ENCODE measurements around the gene NFIB. TPM values are rescaled to one million over a fixed set of nuclear protein-coding genes. Genes with fewer than 3 reads are reported as not detected.

The NFIB gene
- total RNA-seq, 1 donor from 2014 or later, result 9.4 TPM

DNA sequence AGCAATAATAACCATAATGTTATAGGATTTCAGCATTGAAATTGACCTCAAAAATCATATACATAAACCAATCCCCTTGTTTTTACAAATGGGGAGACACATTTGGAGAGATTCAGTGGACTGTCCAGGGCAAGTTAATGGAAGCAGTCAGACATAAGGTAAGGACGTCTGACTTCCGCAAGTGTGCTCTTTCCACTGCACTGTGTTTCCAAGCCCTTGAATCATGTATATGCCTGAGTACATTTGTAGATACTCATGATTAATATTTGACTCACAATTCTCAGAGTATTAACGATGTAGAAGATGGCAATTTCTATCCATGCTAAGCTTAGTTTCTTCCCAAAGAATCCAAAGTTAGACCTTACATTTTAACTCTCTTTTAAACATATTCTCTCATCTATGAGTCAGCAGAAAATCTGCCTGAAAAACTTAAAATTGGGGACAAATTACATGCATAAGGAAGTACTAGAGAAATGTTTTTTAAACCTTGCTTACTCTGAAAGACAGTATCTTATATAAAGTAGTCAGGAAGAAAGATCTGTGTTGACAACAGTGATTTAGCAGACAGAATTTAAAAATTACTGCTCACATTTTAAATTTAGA, 165.3 kb downstream of the NFIB start:
- no peak overlapping the region for H2AFZ ChIP-seq (ENCODE audit: low read depth, low read length)
- H3K4me3 Mint-ChIP-seq (ENCODE audit: unreplicated experiment), result no peak overlapping the region
- H3K4me1 ChIP-seq (ENCODE audit: insufficient read depth, low read length), result no peaks in the 10 kb centered on the region
- H3K9me3 Mint-ChIP-seq (ENCODE audit: unreplicated experiment), result no peaks in the 10 kb centered on the region
- H3K9ac ChIP-seq (ENCODE audit: low read length), result no peak overlapping the region
- DNase-seq (ENCODE audit: low read depth) (no peak), FAIRE-seq (no peak)
- peaks cover 6% of the 10 kb centered on the region for H4K20me1 ChIP-seq (ENCODE audit: insufficient read depth, low read length)
- H3K4me2 ChIP-seq (ENCODE audit: low read length), result no peak overlapping the region
- H3K36me3 Mint-ChIP-seq (ENCODE audit: low read depth, unreplicated experiment), result no peaks in the 10 kb centered on the region
- no peaks in the 10 kb centered on the region for H3K27me3 ChIP-seq (ENCODE audit: insufficient read depth, low read length)
- H3K4me1 Mint-ChIP-seq (ENCODE audit: low read depth, unreplicated experiment), result no peaks in the 10 kb centered on the region
- no peak overlapping the region for H3K4me3 ChIP-seq (ENCODE audit: insufficient read depth, low read depth, low read length)
- H3K79me2 ChIP-seq (ENCODE audit: insufficient read depth, low read length), result peaks cover 7% of the 10 kb centered on the region
- no peaks in the 10 kb centered on the region for H3K9me3 ChIP-seq (ENCODE audit: insufficient read depth, low read depth, low read length)
- H3K27me3 Mint-ChIP-seq (ENCODE audit: low read depth, unreplicated experiment), result no peaks in the 10 kb centered on the region
- no peaks in the 10 kb centered on the region for H3K36me3 ChIP-seq (ENCODE audit: insufficient read depth, low read length)
- no peak for TF ChIP-seq EZH2 (IDR thresholded peaks at IDR 0.05; ENCODE audit: insufficient read depth, low read length)
- TF ChIP-seq, protein P1, sequence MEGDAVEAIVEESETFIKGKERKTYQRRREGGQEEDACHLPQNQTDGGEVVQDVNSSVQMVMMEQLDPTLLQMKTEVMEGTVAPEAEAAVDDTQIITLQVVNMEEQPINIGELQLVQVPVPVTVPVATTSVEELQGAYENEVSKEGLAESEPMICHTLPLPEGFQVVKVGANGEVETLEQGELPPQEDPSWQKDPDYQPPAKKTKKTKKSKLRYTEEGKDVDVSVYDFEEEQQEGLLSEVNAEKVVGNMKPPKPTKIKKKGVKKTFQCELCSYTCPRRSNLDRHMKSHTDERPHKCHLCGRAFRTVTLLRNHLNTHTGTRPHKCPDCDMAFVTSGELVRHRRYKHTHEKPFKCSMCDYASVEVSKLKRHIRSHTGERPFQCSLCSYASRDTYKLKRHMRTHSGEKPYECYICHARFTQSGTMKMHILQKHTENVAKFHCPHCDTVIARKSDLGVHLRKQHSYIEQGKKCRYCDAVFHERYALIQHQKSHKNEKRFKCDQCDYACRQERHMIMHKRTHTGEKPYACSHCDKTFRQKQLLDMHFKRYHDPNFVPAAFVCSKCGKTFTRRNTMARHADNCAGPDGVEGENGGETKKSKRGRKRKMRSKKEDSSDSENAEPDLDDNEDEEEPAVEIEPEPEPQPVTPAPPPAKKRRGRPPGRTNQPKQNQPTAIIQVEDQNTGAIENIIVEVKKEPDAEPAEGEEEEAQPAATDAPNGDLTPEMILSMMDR (IDR thresholded peaks at IDR 0.05; ENCODE audit: insufficient read depth, low read depth, low read length), result no peak
- no peak overlapping the region for H3K27ac Mint-ChIP-seq (ENCODE audit: unreplicated experiment)
- H3K27ac ChIP-seq (ENCODE audit: low read depth, low read length), result no peak overlapping the region

DNA sequence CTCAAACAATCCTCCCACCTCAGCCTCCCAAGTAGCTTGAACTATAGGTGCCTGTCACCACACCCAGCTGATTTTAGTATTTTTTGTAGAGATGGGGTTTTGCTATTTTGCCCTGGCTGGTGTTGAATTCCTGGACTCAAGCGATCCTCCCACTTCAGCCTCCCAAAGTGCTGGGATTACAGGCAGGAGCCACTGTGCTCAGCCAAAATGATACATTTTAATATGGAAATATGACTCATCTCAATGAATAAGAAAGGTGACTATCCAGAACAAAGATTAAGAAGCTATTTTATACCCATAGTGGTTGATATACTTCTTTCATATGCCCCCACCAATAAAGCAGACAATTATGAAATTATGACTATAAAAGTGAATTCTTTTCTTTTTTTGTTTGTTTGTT, 166.2 kb downstream of the NFIB start:
- Mint-ChIP-seq H3K9me3 (ENCODE audit: unreplicated experiment) (no peaks in the 10 kb centered on the region), H3K36me3 (ENCODE audit: low read depth, unreplicated experiment) (no peaks in the 10 kb centered on the region), H3K4me3 (ENCODE audit: unreplicated experiment) (no peak overlapping the region), H3K27me3 (ENCODE audit: low read depth, unreplicated experiment) (no peaks in the 10 kb centered on the region), H3K4me1 (ENCODE audit: low read depth, unreplicated experiment) (no peaks in the 10 kb centered on the region), H3K27ac (ENCODE audit: unreplicated experiment) (no peak overlapping the region)
- no peaks in the 10 kb centered on the region for H3K9me3 ChIP-seq (ENCODE audit: insufficient read depth, low read depth, low read length)
- no peak overlapping the region for H3K27ac ChIP-seq (ENCODE audit: low read depth, low read length)
- H2AFZ ChIP-seq (ENCODE audit: low read depth, low read length), result no peak overlapping the region
- H3K4me2 ChIP-seq (ENCODE audit: low read length), result no peak overlapping the region
- H3K4me3 ChIP-seq (ENCODE audit: insufficient read depth, low read depth, low read length), result no peak overlapping the region
- no peak overlapping the region for H3K9ac ChIP-seq (ENCODE audit: low read length)
- no peaks in the 10 kb centered on the region for H3K27me3 ChIP-seq (ENCODE audit: insufficient read depth, low read length)
- peaks cover 6% of the 10 kb centered on the region for H4K20me1 ChIP-seq (ENCODE audit: insufficient read depth, low read length)
- TF ChIP-seq, protein P1 (IDR thresholded peaks at IDR 0.05; ENCODE audit: insufficient read depth, low read depth, low read length), result no peak
- FAIRE-seq (no peak), DNase-seq (ENCODE audit: low read depth) (no peak)
- H3K4me1 ChIP-seq (ENCODE audit: insufficient read depth, low read length), result no peaks in the 10 kb centered on the region
- peaks cover 7% of the 10 kb centered on the region for H3K79me2 ChIP-seq (ENCODE audit: insufficient read depth, low read length)
- no peaks in the 10 kb centered on the region for H3K36me3 ChIP-seq (ENCODE audit: insufficient read depth, low read length)

DNA sequence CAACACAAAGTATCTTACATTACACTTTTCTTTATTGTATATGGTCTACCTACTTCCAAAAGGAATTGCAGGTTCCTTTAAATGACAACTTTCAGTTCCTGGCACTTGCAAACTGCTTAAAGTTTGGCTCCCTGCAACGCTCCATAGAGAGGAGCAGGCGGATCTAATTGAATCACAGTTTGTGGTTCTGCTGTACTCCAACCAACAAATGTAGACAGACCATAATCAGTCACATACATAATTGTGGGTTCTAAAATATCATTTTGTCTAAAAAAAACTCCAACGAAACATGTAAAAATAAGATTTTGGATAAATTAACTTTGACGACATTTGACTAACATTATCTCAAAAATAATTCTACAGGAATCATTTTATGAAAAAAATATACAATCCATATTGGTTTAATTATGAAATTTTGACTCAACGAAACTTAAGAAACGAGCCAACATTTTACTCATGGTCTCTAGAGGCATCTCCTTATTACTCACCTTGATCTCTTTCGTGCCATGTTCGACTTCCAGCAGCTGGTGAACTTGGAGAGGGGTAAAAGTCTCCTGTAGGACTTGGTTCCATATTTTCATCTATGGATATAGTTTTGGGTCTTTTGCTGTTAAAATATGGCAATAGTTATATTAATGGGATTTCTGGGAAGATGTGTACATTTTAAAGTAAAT, 167.6 kb downstream of the NFIB start:
- H3K4me1 Mint-ChIP-seq (ENCODE audit: low read depth, unreplicated experiment), result no peaks in the 10 kb centered on the region
- H3K4me3 Mint-ChIP-seq (ENCODE audit: unreplicated experiment), result no peak overlapping the region
- Histone ChIP-seq H3K4me1 (ENCODE audit: insufficient read depth, low read length) (no peaks in the 10 kb centered on the region), H3K27ac (ENCODE audit: low read depth, low read length) (no peak overlapping the region), H4K20me1 (ENCODE audit: insufficient read depth, low read length) (peaks cover 4% of the 10 kb centered on the region), H3K79me2 (ENCODE audit: insufficient read depth, low read length) (peaks cover 5% of the 10 kb centered on the region), H3K9ac (ENCODE audit: low read length) (no peak overlapping the region), H3K36me3 (ENCODE audit: insufficient read depth, low read length) (no peaks in the 10 kb centered on the region), H3K4me2 (ENCODE audit: low read length) (no peak overlapping the region), H2AFZ (ENCODE audit: low read depth, low read length) (no peak overlapping the region), H3K27me3 (ENCODE audit: insufficient read depth, low read length) (no peaks in the 10 kb centered on the region), H3K4me3 (ENCODE audit: insufficient read depth, low read depth, low read length) (no peak overlapping the region), H3K9me3 (ENCODE audit: insufficient read depth, low read depth, low read length) (no peaks in the 10 kb centered on the region)
- H3K9me3 Mint-ChIP-seq (ENCODE audit: unreplicated experiment), result no peaks in the 10 kb centered on the region
- DNase-seq (ENCODE audit: low read depth) (no peak), FAIRE-seq (no peak)
- TF ChIP-seq, protein P1 (IDR thresholded peaks at IDR 0.05; ENCODE audit: insufficient read depth, low read depth, low read length), result no peak
- TF ChIP-seq EZH2 (IDR thresholded peaks at IDR 0.05; ENCODE audit: insufficient read depth, low read length), result no peak
- no peak overlapping the region for H3K27ac Mint-ChIP-seq (ENCODE audit: unreplicated experiment)
- H3K27me3 Mint-ChIP-seq (ENCODE audit: low read depth, unreplicated experiment), result no peaks in the 10 kb centered on the region
- no peaks in the 10 kb centered on the region for H3K36me3 Mint-ChIP-seq (ENCODE audit: low read depth, unreplicated experiment)
